Measurements from ENCODE around the gene ATG9B.

GRCh38 chr7:150975536-150976319 is 48.6 kb downstream of the ATG9B start:
- TF ChIP-seq CTCF (IDR thresholded peaks at IDR 0.05; ENCODE audit: insufficient read depth, low read length) (no peak), POLR2AphosphoS5 (IDR thresholded peaks at IDR 0.05; ENCODE audit: low read depth) (no peak)

Data from HL-60 (cell line).